ENCODE results near the gene COL5A1.

COL5A1 gene

DNA sequence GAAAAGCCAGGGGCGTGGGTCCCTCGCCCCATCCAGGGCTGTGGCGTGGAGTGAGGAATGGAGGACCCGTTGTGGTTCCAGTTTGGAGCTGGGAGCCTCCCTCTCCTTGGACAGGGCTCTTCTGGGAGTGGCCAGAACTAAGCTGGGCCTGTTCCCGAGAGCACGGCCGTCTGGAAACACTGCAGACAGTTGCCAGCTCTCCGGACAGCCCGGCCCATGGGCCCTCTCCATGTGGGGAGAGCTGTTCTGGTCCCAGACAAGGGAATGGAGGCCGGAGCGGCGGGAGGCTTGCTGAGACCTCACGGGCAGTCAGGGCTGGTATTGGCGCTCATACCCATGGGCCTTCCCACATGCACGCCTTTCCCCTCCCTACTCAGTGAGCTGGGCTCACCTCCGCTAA, 193.8 kb downstream of the COL5A1 start:
- no peaks in the 10 kb centered on the region for H3K36me3 ChIP-seq
- TF ChIP-seq, protein P1, sequence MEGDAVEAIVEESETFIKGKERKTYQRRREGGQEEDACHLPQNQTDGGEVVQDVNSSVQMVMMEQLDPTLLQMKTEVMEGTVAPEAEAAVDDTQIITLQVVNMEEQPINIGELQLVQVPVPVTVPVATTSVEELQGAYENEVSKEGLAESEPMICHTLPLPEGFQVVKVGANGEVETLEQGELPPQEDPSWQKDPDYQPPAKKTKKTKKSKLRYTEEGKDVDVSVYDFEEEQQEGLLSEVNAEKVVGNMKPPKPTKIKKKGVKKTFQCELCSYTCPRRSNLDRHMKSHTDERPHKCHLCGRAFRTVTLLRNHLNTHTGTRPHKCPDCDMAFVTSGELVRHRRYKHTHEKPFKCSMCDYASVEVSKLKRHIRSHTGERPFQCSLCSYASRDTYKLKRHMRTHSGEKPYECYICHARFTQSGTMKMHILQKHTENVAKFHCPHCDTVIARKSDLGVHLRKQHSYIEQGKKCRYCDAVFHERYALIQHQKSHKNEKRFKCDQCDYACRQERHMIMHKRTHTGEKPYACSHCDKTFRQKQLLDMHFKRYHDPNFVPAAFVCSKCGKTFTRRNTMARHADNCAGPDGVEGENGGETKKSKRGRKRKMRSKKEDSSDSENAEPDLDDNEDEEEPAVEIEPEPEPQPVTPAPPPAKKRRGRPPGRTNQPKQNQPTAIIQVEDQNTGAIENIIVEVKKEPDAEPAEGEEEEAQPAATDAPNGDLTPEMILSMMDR (IDR thresholded peaks at IDR 0.05) = no peak
- H3K27me3 ChIP-seq = no peaks in the 10 kb centered on the region
- H3K9me3 ChIP-seq = no peaks in the 10 kb centered on the region
- H3K27ac ChIP-seq = no peak overlapping the region
- H3K4me1 ChIP-seq (ENCODE audit: control insufficient read depth in 1 of 2, insufficient read depth in 1 of 2, low read depth in 1 of 2, low read length in 1 of 2) = no peaks in the 10 kb centered on the region
- H3K4me3 ChIP-seq (ENCODE audit: low read depth in 1 of 2, low read length in 1 of 2) = no peak overlapping the region

DNA sequence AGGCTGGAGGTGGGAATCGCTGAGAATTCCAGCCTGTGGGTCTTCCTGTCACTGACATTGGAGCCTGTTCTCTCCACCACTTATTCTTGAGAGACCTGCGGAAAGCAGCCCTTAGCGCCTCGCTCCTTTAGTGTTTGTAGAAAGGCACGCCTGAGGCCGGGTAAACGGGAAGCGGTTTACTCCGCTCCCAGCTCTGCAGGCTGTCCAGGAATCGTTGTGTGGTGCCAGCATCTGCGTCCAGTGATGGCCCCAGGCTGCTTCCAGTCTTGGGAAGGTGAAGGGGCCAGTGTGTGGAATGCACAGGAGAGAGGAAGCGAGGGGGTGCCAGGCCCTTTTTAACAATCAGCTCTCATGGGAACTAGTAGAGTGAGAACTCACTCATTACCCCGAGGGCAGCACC, 194.4 kb downstream of the COL5A1 start:
- Histone ChIP-seq H3K4me3 (ENCODE audit: low read depth in 1 of 2, low read length in 1 of 2) (no peak overlapping the region), H3K27ac (no peak overlapping the region), H3K36me3 (no peaks in the 10 kb centered on the region), H3K9me3 (no peaks in the 10 kb centered on the region), H3K4me1 (ENCODE audit: control insufficient read depth in 1 of 2, insufficient read depth in 1 of 2, low read depth in 1 of 2, low read length in 1 of 2) (no peaks in the 10 kb centered on the region), H3K27me3 (no peaks in the 10 kb centered on the region)
- TF ChIP-seq, protein P1 (IDR thresholded peaks at IDR 0.05) = no peak

DNA sequence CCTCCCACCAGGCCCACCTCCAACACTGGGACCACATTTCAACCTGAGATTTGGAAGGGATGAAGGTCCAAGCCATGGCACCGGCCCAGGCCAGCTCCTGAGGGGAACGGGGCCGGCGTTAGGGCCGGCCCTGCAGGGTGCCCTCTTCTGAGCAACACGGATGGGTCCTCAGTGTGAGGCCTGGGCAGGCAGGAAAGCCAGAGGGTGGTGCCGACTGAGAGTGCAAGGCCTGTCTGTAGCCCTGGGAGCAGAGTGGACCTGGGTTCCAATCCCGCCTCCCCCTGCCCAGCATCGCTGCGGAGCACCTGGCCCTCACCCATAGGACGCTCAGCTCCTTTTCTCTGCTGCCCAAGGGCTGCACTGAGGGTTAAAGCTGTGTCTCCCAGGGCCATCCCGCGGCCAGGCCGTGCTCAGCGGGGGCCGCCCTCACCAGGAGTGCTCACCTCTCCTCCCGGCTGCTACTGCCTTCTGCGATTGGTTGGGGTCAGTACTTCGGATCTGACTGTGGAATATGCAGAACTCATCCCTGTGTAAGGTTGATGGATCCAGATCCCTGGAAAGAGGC, 194.9 kb downstream of the COL5A1 start:
- no peaks in the 10 kb centered on the region for H3K4me1 ChIP-seq (ENCODE audit: control insufficient read depth in 1 of 2, insufficient read depth in 1 of 2, low read depth in 1 of 2, low read length in 1 of 2)
- H3K36me3 ChIP-seq = no peaks in the 10 kb centered on the region
- no peaks in the 10 kb centered on the region for H3K27me3 ChIP-seq
- TF ChIP-seq, protein P1 (IDR thresholded peaks at IDR 0.05) = no peak
- H3K27ac ChIP-seq = no peak overlapping the region
- H3K9me3 ChIP-seq = no peaks in the 10 kb centered on the region
- no peak overlapping the region for H3K4me3 ChIP-seq (ENCODE audit: low read depth in 1 of 2, low read length in 1 of 2)

DNA sequence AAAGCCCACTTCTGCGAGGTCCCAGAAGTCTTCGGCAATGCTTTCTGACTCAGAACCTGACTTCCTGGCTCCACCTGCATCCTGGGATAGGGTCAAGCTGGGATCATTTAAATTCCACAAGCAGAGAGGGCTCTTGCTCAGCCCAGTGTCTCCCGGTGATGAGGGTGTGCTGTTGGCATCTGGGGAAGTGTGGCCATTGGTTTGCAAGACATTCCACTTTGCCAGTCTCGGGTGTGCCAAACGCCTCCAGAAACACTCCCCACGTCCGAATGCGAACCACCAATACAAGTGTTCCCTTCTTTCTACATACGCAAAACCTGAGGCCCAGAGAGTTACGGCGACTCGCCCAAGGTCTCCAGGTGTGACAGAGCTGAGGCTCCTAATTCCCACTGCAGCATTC, 195.9 kb downstream of the COL5A1 start:
- H3K9me3 ChIP-seq = no peaks in the 10 kb centered on the region
- no peaks in the 10 kb centered on the region for H3K36me3 ChIP-seq
- no peak overlapping the region for H3K27ac ChIP-seq
- H3K4me1 ChIP-seq (ENCODE audit: control insufficient read depth in 1 of 2, insufficient read depth in 1 of 2, low read depth in 1 of 2, low read length in 1 of 2) = no peaks in the 10 kb centered on the region
- H3K4me3 ChIP-seq (ENCODE audit: low read depth in 1 of 2, low read length in 1 of 2) = no peak overlapping the region
- TF ChIP-seq, protein P1 (IDR thresholded peaks at IDR 0.05) = no peak
- no peaks in the 10 kb centered on the region for H3K27me3 ChIP-seq

DNA sequence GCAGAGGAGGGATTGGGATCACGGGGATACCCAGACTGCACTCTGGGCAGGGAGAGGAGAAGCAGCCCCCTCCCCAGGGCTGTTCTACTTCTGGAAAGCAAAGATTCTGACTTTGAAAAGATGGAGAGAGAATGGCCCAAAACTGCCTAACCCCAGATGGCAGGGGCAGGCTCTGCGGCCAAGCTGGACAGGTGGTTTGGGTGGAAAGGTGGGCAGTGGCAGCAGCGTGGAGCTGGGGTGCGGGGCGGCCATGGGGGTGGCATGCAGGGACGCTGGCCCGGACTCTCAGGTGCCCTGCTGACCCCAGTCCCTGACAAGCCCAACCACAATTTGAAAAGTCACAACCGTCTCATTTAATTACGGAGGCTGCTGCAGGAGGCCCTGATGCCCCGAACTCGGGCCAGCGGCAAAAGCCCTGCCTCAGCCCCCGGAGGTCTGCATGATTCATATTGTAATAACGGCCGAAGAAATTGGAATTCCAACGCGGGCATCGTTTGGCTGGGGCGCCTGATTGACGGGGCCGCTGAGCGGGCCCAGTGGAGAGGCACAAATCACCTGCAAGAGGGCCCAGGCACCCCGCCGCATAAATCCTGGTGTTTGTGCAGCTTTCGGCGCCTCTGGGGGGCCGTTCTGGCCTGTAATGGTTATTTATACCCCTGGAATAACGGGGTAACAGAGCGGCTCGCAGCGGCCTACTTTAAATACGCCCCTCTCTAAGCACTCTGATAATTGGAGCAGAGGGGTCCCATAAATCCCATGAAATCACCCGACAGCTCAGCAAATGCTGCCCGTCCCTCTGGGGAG, 197.2 kb downstream of the COL5A1 start:
- TF ChIP-seq, protein P1 (IDR thresholded peaks at IDR 0.05) = no peak
- H3K27me3 ChIP-seq = no peaks in the 10 kb centered on the region
- no peaks in the 10 kb centered on the region for H3K9me3 ChIP-seq
- H3K4me1 ChIP-seq (ENCODE audit: control insufficient read depth in 1 of 2, insufficient read depth in 1 of 2, low read depth in 1 of 2, low read length in 1 of 2) = no peaks in the 10 kb centered on the region
- H3K36me3 ChIP-seq = no peaks in the 10 kb centered on the region
- H3K27ac ChIP-seq = no peak overlapping the region
- H3K4me3 ChIP-seq (ENCODE audit: low read depth in 1 of 2, low read length in 1 of 2) = no peak overlapping the region

Data from neutrophil (primary cell).